ENCODE measurements around the gene DSP.

- TF ChIP-seq POLR2AphosphoS5 (IDR thresholded peaks at IDR 0.05; ENCODE audit: low read depth, low read length) (no peak), CTCF (IDR thresholded peaks at IDR 0.05) (no peak)
Measured at GRCh38 chr6:7502743-7503142, 38.7 kb upstream of the DSP start.

Measured in Panc1 (cell line).